Measurements from ENCODE around the gene CLCN6. TPM values are rescaled to one million over a fixed set of nuclear protein-coding genes. Genes with fewer than 3 reads are reported as not detected.

CLCN6 gene
- polyA plus RNA-seq, 1 donor from 2014 or later, result 12.5 TPM

- no peaks in the 10 kb centered on the region for H4K20me1 ChIP-seq (ENCODE audit: insufficient read depth)
- no peaks in the 10 kb centered on the region for H3K36me3 ChIP-seq (ENCODE audit: insufficient read depth, low read length)
- H3K79me2 ChIP-seq (replicated peaks; ENCODE audit: insufficient read depth, low read length), result no peaks in the 10 kb centered on the region
- no peaks in the 10 kb centered on the region for H3F3A ChIP-seq (ENCODE audit: insufficient read depth, low read length, poor library complexity, severe bottlenecking)
- no peak overlapping the region for H3K4me2 ChIP-seq (ENCODE audit: low read length)
- TF ChIP-seq TAF1 (IDR thresholded peaks at IDR 0.05; ENCODE audit: low read depth) (no peak), RAD21 (conservative IDR thresholded peaks at IDR 0.05) (no peak), CTCF (IDR thresholded peaks at IDR 0.05; ENCODE audit: poor library complexity, severe bottlenecking) (no peak), EZH2 (IDR thresholded peaks at IDR 0.05; ENCODE audit: borderline replicate concordance, insufficient read depth, low read length, poor library complexity, severe bottlenecking) (no peak), SMC3 (conservative IDR thresholded peaks at IDR 0.05; ENCODE audit: poor library complexity) (no peak)
- no peak overlapping the region for H2AFZ ChIP-seq (ENCODE audit: low read depth, low read length)
- no peak overlapping the region for H3K27ac ChIP-seq (ENCODE audit: low read length)
- peaks cover 37% of the 10 kb centered on the region for H3K27me3 ChIP-seq (ENCODE audit: insufficient read depth, low read depth, low read length)
- no peak overlapping the region for H3K9ac ChIP-seq (ENCODE audit: low read length)
- H3K9me2 ChIP-seq (ENCODE audit: insufficient read depth, low read length), result no peaks in the 10 kb centered on the region
- H3K9me3 ChIP-seq (ENCODE audit: low read length), result no peaks in the 10 kb centered on the region
- no peak overlapping the region for H3K4me3 ChIP-seq (ENCODE audit: low read length)
These were observed 49.4 kb downstream of the CLCN6 start for GRCh38 chr1:11855430-11855829.

- Histone ChIP-seq H3K4me3 (ENCODE audit: low read length) (no peak overlapping the region), H3K4me2 (ENCODE audit: low read length) (no peak overlapping the region), H2AFZ (ENCODE audit: low read depth, low read length) (no peak overlapping the region), H3K9me2 (ENCODE audit: insufficient read depth, low read length) (no peaks in the 10 kb centered on the region), H4K20me1 (ENCODE audit: insufficient read depth) (no peaks in the 10 kb centered on the region), H3K27me3 (ENCODE audit: insufficient read depth, low read depth, low read length) (peaks cover 49% of the 10 kb centered on the region), H3K79me2 (replicated peaks; ENCODE audit: insufficient read depth, low read length) (no peaks in the 10 kb centered on the region), H3F3A (ENCODE audit: insufficient read depth, low read length, poor library complexity, severe bottlenecking) (no peaks in the 10 kb centered on the region), H3K9me3 (ENCODE audit: low read length) (no peaks in the 10 kb centered on the region), H3K27ac (ENCODE audit: low read length) (no peak overlapping the region), H3K9ac (ENCODE audit: low read length) (no peak overlapping the region), H3K36me3 (ENCODE audit: insufficient read depth, low read length) (no peaks in the 10 kb centered on the region)
- TF ChIP-seq TAF1 (IDR thresholded peaks at IDR 0.05; ENCODE audit: low read depth) (no peak), EP300 (conservative IDR thresholded peaks at IDR 0.05; ENCODE audit: poor library complexity, severe bottlenecking) (no peak), SMC3 (conservative IDR thresholded peaks at IDR 0.05; ENCODE audit: poor library complexity) (no peak), RAD21 (conservative IDR thresholded peaks at IDR 0.05) (no peak), EZH2 (IDR thresholded peaks at IDR 0.05; ENCODE audit: borderline replicate concordance, insufficient read depth, low read length, poor library complexity, severe bottlenecking) (no peak), POLR2AphosphoS5 (IDR thresholded peaks at IDR 0.05) (no peak)
These were observed 50.7 kb downstream of the CLCN6 start for GRCh38 chr1:11856698-11857097.

DNA sequence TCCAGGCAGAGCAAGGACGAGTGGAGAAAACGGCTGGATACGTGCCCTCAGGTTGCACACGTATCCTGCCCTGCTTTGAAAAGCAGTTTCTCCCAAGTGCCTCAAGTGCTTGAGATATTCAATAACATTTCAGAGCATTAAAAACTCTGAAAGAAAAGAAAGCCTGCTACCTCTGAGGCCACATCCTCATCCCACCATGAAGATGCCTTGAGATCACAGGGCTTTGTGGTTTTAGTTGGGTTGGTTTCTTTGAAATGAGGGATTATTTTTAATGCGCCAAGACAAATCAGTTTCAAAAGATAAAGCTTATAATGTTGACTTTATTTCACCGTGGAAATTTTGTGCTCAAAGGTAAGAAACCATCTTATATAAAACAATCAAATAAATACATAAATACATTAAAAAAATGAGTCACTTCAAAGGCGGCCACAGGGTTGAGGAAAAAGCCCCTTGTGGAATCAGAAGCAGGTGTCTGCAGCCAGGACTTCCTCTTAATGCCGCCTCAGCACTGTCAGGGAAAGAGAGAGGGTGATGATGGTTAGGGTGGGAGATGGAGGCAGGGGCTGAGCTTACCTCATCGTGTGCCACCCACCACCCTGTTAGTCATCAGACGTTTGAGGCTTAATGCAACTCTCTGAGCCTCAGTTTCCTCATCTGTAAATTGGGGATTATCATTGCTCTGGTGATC lies 51.3 kb downstream of the CLCN6 start:
- peaks cover 50% of the 10 kb centered on the region for H3K27me3 ChIP-seq (ENCODE audit: insufficient read depth, low read depth, low read length)
- no peaks in the 10 kb centered on the region for H3F3A ChIP-seq (ENCODE audit: insufficient read depth, low read length, poor library complexity, severe bottlenecking)
- TF ChIP-seq REST (IDR thresholded peaks at IDR 0.05; ENCODE audit: borderline replicate concordance) (no peak), MXI1 (conservative IDR thresholded peaks at IDR 0.05; ENCODE audit: poor library complexity, severe bottlenecking) (no peak), EP300 (conservative IDR thresholded peaks at IDR 0.05; ENCODE audit: poor library complexity, severe bottlenecking) (no peak), CTCF (IDR thresholded peaks at IDR 0.05; ENCODE audit: poor library complexity, severe bottlenecking) (no peak), EZH2 (IDR thresholded peaks at IDR 0.05; ENCODE audit: borderline replicate concordance, insufficient read depth, low read length, poor library complexity, severe bottlenecking) (no peak), RAD21 (conservative IDR thresholded peaks at IDR 0.05) (no peak), TAF1 (IDR thresholded peaks at IDR 0.05; ENCODE audit: low read depth) (no peak), POLR2AphosphoS5 (IDR thresholded peaks at IDR 0.05) (no peak), SMC3 (conservative IDR thresholded peaks at IDR 0.05; ENCODE audit: poor library complexity) (no peak)

More for the DNA sequence above, 51.3 kb downstream of the CLCN6 start:
- H3K4me2 ChIP-seq (ENCODE audit: low read length), result no peak overlapping the region
- H3K9me3 ChIP-seq (ENCODE audit: low read length), result no peaks in the 10 kb centered on the region
- no peaks in the 10 kb centered on the region for H3K36me3 ChIP-seq (ENCODE audit: insufficient read depth, low read length)
- no peaks in the 10 kb centered on the region for H3K79me2 ChIP-seq (replicated peaks; ENCODE audit: insufficient read depth, low read length)
- H3K9me2 ChIP-seq (ENCODE audit: insufficient read depth, low read length), result no peaks in the 10 kb centered on the region
- H3K4me3 ChIP-seq (ENCODE audit: low read length), result no peak overlapping the region
- no peak overlapping the region for H3K9ac ChIP-seq (ENCODE audit: low read length)
- H3K27ac ChIP-seq (ENCODE audit: low read length), result no peak overlapping the region
- H4K20me1 ChIP-seq (ENCODE audit: insufficient read depth), result no peaks in the 10 kb centered on the region
- no peak overlapping the region for H2AFZ ChIP-seq (ENCODE audit: low read depth, low read length)
